Activated T-cell treated with anti-CD3 and anti-CD28 coated beads for 48 hours (primary cell): Measurements from ENCODE around the gene SLC35F3.
"Not testable (repeated sequence)": the region's sequence is repeated elsewhere in the genome, so short reads cannot be mapped to it uniquely, and the experiment has no call there.

Experiments used
- DNase-seq: peaks from one replicate; pipeline ENCODE4 v3.0.0-alpha.2; 2020; ENCODE audit warnings: low read depth

The SLC35F3 gene

GRCh38 chr1:234226113-234226818, 321.8 kb downstream of the SLC35F3 start:
- no peak for DNase-seq

GRCh38 chr1:234226819-234227165, 322.3 kb downstream of the SLC35F3 start:
- no peak for DNase-seq

GRCh38 chr1:234229581-234230387, 325.3 kb downstream of the SLC35F3 start:
- no peak for DNase-seq

GRCh38 chr1:234230414-234230862, 326.0 kb downstream of the SLC35F3 start:
- no peak for DNase-seq

GRCh38 chr1:234231061-234231892, 326.8 kb downstream of the SLC35F3 start:
- no peak for DNase-seq

- no peak for DNase-seq
These were observed 327.4 kb downstream of the SLC35F3 start for GRCh38 chr1:234231893-234232276.

- no peak for DNase-seq
These were observed 329.7 kb downstream of the SLC35F3 start for GRCh38 chr1:234234199-234234598.

GRCh38 chr1:234235434-234235881, 331.0 kb downstream of the SLC35F3 start:
- DNase-seq, result no peak

- DNase-seq, result no peak
These were observed 332.9 kb downstream of the SLC35F3 start for GRCh38 chr1:234237393-234237792.

- no peak for DNase-seq
These were observed 333.6 kb downstream of the SLC35F3 start for GRCh38 chr1:234238060-234238459.

- no peak for DNase-seq
These were observed 335.0 kb downstream of the SLC35F3 start for GRCh38 chr1:234239515-234239914.

- DNase-seq, result no peak
These were observed 335.5 kb downstream of the SLC35F3 start for GRCh38 chr1:234239936-234240335.

- DNase-seq, result no peak
These were observed 336.2 kb downstream of the SLC35F3 start for GRCh38 chr1:234240680-234241079.

GRCh38 chr1:234241941-234242490, 337.5 kb downstream of the SLC35F3 start:
- no peak for DNase-seq

GRCh38 chr1:234243521-234244260, 339.2 kb downstream of the SLC35F3 start:
- DNase-seq, result no peak

- DNase-seq, result no peak
These were observed 340.0 kb downstream of the SLC35F3 start for GRCh38 chr1:234244482-234244881.

GRCh38 chr1:234246638-234247116, 342.2 kb downstream of the SLC35F3 start:
- DNase-seq, result no peak

- DNase-seq, result not testable (repeated sequence)
These were observed 343.3 kb downstream of the SLC35F3 start for GRCh38 chr1:234247746-234248145.

GRCh38 chr1:234250747-234251146, 346.3 kb downstream of the SLC35F3 start:
- no peak for DNase-seq

GRCh38 chr1:234253732-234254131, 349.3 kb downstream of the SLC35F3 start:
- no peak for DNase-seq

GRCh38 chr1:234256359-234256758, 351.9 kb downstream of the SLC35F3 start:
- DNase-seq, result no peak
